H1 (cell line): Measurements from ENCODE around the gene SRP9. TPM values are rescaled to one million over a fixed set of nuclear protein-coding genes. Genes with fewer than 3 reads are reported as not detected.

Source experiments
- CTCF ChIA-PET: fragments of 300-600 bp; sonication (Branson Sonifier 250); formaldehyde crosslinking; loops from one replicate; lab custom pipeline; 2021; ENCODE audit not compliant: partially characterized antibody; lab: Charles Lee
- POLR2A ChIA-PET: fragments of 300-600 bp; sonication (Branson Sonifier 250); formaldehyde crosslinking; loops from one replicate; lab custom pipeline; 2021; ENCODE audit warnings: inconsistent platforms; ENCODE audit not compliant: partially characterized antibody; lab: Charles Lee
- DNase-seq, 2 experiments: peaks; one replicate each; pipeline versions ENCODE4 v3.0.0 to v3.0.0-alpha.2; 2010 to 2022; ENCODE audit warnings: low spot score in 2 of 2, low read depth in 1 of 2, mixed read lengths in 1 of 2
- FAIRE-seq: peaks from 2 replicates; lab custom pipeline; 2011; peaks lifted over from hg19 to GRCh38; lab: Jason Lieb, UNC
- H2AFZ ChIP-seq: 2 replicates; pipeline ENCODE4 v1.8.1; 2012; ENCODE audit warnings: low read length, inconsistent platforms
- H2AK5ac ChIP-seq: 2 replicates; pipeline ENCODE4 v1.6.1; 2013; ENCODE audit warnings: low read depth, low read length
- H2BK120ac ChIP-seq: replicated peaks from 2 replicates; pipeline ENCODE3; 2013; ENCODE audit warnings: low read depth, low read length, inconsistent platforms
- H2BK12ac ChIP-seq: 2 replicates; pipeline ENCODE4 v1.6.1; 2013; ENCODE audit warnings: low read depth, low read length
- H2BK15ac ChIP-seq: 2 replicates; pipeline ENCODE4 v1.6.1; 2013; ENCODE audit warnings: low read length
- H2BK20ac ChIP-seq: 2 replicates; pipeline ENCODE4 v1.6.1; 2013; ENCODE audit warnings: low read length
- H2BK5ac ChIP-seq: 2 replicates; pipeline ENCODE4 v1.6.1; 2013; ENCODE audit warnings: low read depth, low read length
- H3K14ac ChIP-seq: 2 replicates; pipeline ENCODE4 v1.6.1; 2013; ENCODE audit warnings: inconsistent platforms; ENCODE audit not compliant: insufficient read length
- H3K18ac ChIP-seq: 2 replicates; pipeline ENCODE4 v1.6.1; 2013; ENCODE audit warnings: low read length; ENCODE audit errors: extremely low read depth
- H3K23ac ChIP-seq: 2 replicates; pipeline ENCODE4 v1.6.1; 2013; ENCODE audit warnings: inconsistent platforms; ENCODE audit not compliant: insufficient read length
- H3K23me2 ChIP-seq: 2 replicates; pipeline ENCODE4 v1.6.1; 2013; ENCODE audit warnings: low read depth, low read length
- H3K27ac ChIP-seq: 2 replicates; pipeline ENCODE4 v1.6.1; 2011; ENCODE audit warnings: low read depth, low read length, inconsistent platforms
- H3K27me3 ChIP-seq, 4 experiments: replicated peaks in 1 of 4; 1 replicate in 1 of 4; 2 replicates in 3 of 4; pipeline versions ENCODE4 v1.6.1 to v1.8.1; 2011 to 2013; ENCODE audit warnings: low read length in 3 of 4, mild to moderate bottlenecking in 3 of 4, inconsistent platforms in 2 of 4, mixed read lengths in 2 of 4, moderate library complexity in 1 of 4; ENCODE audit not compliant: control insufficient read depth in 3 of 4, insufficient read depth in 3 of 4; ENCODE audit errors: extremely low read depth in 1 of 4
- H3K36me3 ChIP-seq, 4 experiments: 2 replicates each; pipeline versions ENCODE4 v1.6.1 to v1.8.1; 2011 to 2013; ENCODE audit warnings: mild to moderate bottlenecking in 4 of 4, low read length in 3 of 4, moderate library complexity in 2 of 4, control low read depth in 1 of 4, inconsistent platforms in 1 of 4; ENCODE audit not compliant: insufficient read depth in 4 of 4, control insufficient read depth in 2 of 4
- H3K4ac ChIP-seq: replicated peaks from 2 replicates; pipeline ENCODE3; 2013; ENCODE audit warnings: low read length, low read depth, mixed read lengths, inconsistent platforms; ENCODE audit not compliant: insufficient read length
- H3K4me1 ChIP-seq, 4 experiments: replicated peaks in 1 of 4; 1 replicate in 1 of 4; 2 replicates in 3 of 4; pipeline versions ENCODE4 v1.6.1 to v1.8.1; 2011 to 2013; ENCODE audit warnings: low read length in 3 of 4, inconsistent platforms in 2 of 4, mixed read lengths in 1 of 4; ENCODE audit not compliant: insufficient read depth in 4 of 4, control insufficient read depth in 3 of 4
- H3K4me2 ChIP-seq, 2 experiments: 2 replicates each; pipeline versions ENCODE4 v1.6.1 to v1.8.1; 2011 to 2013; ENCODE audit warnings: low read depth in 2 of 2, low read length in 2 of 2, control low read depth in 1 of 2, inconsistent platforms in 1 of 2, mild to moderate bottlenecking in 1 of 2; ENCODE audit not compliant: insufficient read depth in 1 of 2
- H3K4me3 ChIP-seq, 4 experiments: fragments of 200-600, 300-600 bp in 1 of 4; sonication (generic), shearing (Covaris generic), sonication (Bioruptor Twin) in 1 of 4; 2 replicates each; pipeline versions ENCODE4 v1.5.1 to v1.8.1; 2011 to 2016; ENCODE audit warnings: low read length in 4 of 4, low read depth in 3 of 4, control low read depth in 2 of 4, inconsistent platforms in 2 of 4, mild to moderate bottlenecking in 2 of 4, mixed read lengths in 1 of 4, moderate library complexity in 1 of 4; ENCODE audit not compliant: insufficient read depth in 2 of 4; ENCODE audit errors: extremely low read depth in 1 of 4
- H3K56ac ChIP-seq: replicated peaks from 2 replicates; pipeline ENCODE3; 2013; ENCODE audit warnings: low read depth, mild to moderate bottlenecking, mixed read lengths, low read length, inconsistent platforms; ENCODE audit not compliant: insufficient read length
- H3K79me1 ChIP-seq: 2 replicates; pipeline ENCODE4 v1.6.1; 2013; ENCODE audit warnings: low read depth, low read length, control low read depth
- H3K79me2 ChIP-seq, 2 experiments: 2 replicates each; pipeline versions ENCODE4 v1.6.1 to v1.8.1; 2012 to 2013; ENCODE audit warnings: low read length in 2 of 2, mild to moderate bottlenecking in 2 of 2, inconsistent platforms in 1 of 2; ENCODE audit not compliant: insufficient read depth in 2 of 2, control insufficient read depth in 1 of 2
- H3K9ac ChIP-seq, 4 experiments: replicated peaks in 1 of 4; 1 replicate in 1 of 4; 2 replicates in 3 of 4; pipeline versions ENCODE4 v1.6.1 to v1.8.1; 2011 to 2013; ENCODE audit warnings: low read depth in 3 of 4, low read length in 3 of 4, control low read depth in 2 of 4, mild to moderate bottlenecking in 2 of 4, moderate library complexity in 2 of 4, inconsistent platforms in 1 of 4; ENCODE audit errors: extremely low read depth in 1 of 4
- H3K9me3 ChIP-seq, 2 experiments: 2 replicates each; pipeline versions ENCODE4 v1.6.1 to v1.8.1; 2012 to 2013; ENCODE audit warnings: mild to moderate bottlenecking in 2 of 2, moderate library complexity in 2 of 2, control low read depth in 1 of 2, inconsistent platforms in 1 of 2, low read depth in 1 of 2, low read length in 1 of 2, mixed read lengths in 1 of 2; ENCODE audit not compliant: insufficient read depth in 2 of 2
- H4K20me1 ChIP-seq, 2 experiments: replicated peaks in 1 of 2; 2 replicates each; pipeline versions ENCODE3 to v1.8.1; 2011 to 2013; ENCODE audit warnings: inconsistent platforms in 2 of 2, low read length in 2 of 2, mild to moderate bottlenecking in 1 of 2; ENCODE audit not compliant: insufficient read depth in 2 of 2, control insufficient read depth in 1 of 2
- H4K5ac ChIP-seq: 2 replicates; pipeline ENCODE4 v1.6.1; 2013; ENCODE audit warnings: low read length, low read depth, mixed read lengths, inconsistent platforms; ENCODE audit not compliant: insufficient read length
- H4K8ac ChIP-seq: 2 replicates; pipeline ENCODE4 v1.8.0; 2013; ENCODE audit warnings: mild to moderate bottlenecking, moderate library complexity, low read length, inconsistent platforms; ENCODE audit not compliant: insufficient read depth; ENCODE audit errors: extremely low read depth
- H4K91ac ChIP-seq: replicated peaks from 2 replicates; pipeline ENCODE3; 2013; ENCODE audit warnings: low read length, mixed read lengths, inconsistent platforms; ENCODE audit not compliant: insufficient read length
- CEBPB ChIP-seq: IDR thresholded peaks from 2 replicates; pipeline ENCODE4 v1.6.1; 2012; ENCODE audit warnings: low read depth, low read length
- CHD2 ChIP-seq: IDR thresholded peaks from 2 replicates; pipeline ENCODE4 v1.6.1; 2012; ENCODE audit warnings: low read length, improper control_type of control experiment
- EP300 ChIP-seq, 2 experiments: IDR thresholded peaks; 1 replicate in 1 of 2; 2 replicates in 1 of 2; pipeline ENCODE4 v1.6.1; 2011 to 2012; ENCODE audit warnings: low read depth in 2 of 2, low read length in 2 of 2, mild to moderate bottlenecking in 2 of 2, borderline replicate concordance in 1 of 2, inconsistent platforms in 1 of 2, moderate library complexity in 1 of 2
- EZH2 ChIP-seq: fragments of 200-600 bp; sonication (generic); IDR thresholded peaks from 2 replicates; pipeline ENCODE4 v1.7.1; 2012; ENCODE audit warnings: low read depth, mild to moderate bottlenecking, moderate library complexity, low read length, inconsistent platforms; ENCODE audit not compliant: severe bottlenecking
- HDAC2 ChIP-seq, 2 experiments: fragments of 300-600 bp in 1 of 2; sonication (generic) in 1 of 2; IDR thresholded peaks; 2 replicates each; pipeline ENCODE4 v1.6.1; 2011 to 2012; ENCODE audit warnings: low read depth in 2 of 2, low read length in 2 of 2, mild to moderate bottlenecking in 2 of 2, moderate library complexity in 2 of 2, borderline replicate concordance in 1 of 2, inconsistent platforms in 1 of 2
- JUN ChIP-seq: IDR thresholded peaks from 2 replicates; pipeline ENCODE4 v1.6.1; 2011; ENCODE audit warnings: low read depth, mild to moderate bottlenecking, improper control_type of control experiment, low read length
- SIX5 ChIP-seq: IDR thresholded peaks from 2 replicates; pipeline ENCODE4 v1.6.1; 2011; ENCODE audit warnings: mild to moderate bottlenecking, low read depth, low read length
- SP1 ChIP-seq: IDR thresholded peaks from 2 replicates; pipeline ENCODE4 v1.6.1; 2011; ENCODE audit warnings: low read depth, low read length
- TCF12 ChIP-seq: IDR thresholded peaks from 2 replicates; pipeline ENCODE4 v1.6.1; 2011; ENCODE audit warnings: low read depth, mild to moderate bottlenecking, low read length
- ZNF274 ChIP-seq: IDR thresholded peaks from 2 replicates; pipeline ENCODE4 v1.7.0; 2012; ENCODE audit warnings: low read length, borderline replicate concordance; ENCODE audit errors: extremely low read depth
- WGBS, 2 experiments: shearing (Covaris generic) in 1 of 2; methylation state at CpG; one replicate each; pipeline versions ENCODE4 v1.1.6 to v1.1.7; 2013 to 2015; ENCODE audit warnings: low lambda C conversion rate in 2 of 2, mixed read lengths in 2 of 2, inconsistent platforms in 1 of 2, low coverage in 1 of 2, missing lambda C conversion rate in 1 of 2; ENCODE audit not compliant: insufficient replicate concordance in 2 of 2, insufficient coverage in 1 of 2, insufficient read length in 1 of 2; ENCODE audit errors: extremely low coverage in 1 of 2, missing lambda C conversion rate in 1 of 2; 5-methylcytosine and 5-hydroxymethylcytosine counted together
- polyA plus RNA-seq, 7 experiments: library from polyadenylated mRNA; depleted of rRNA in 3 of 7; stranded (reverse) in 5 of 7; unstranded in 2 of 7; fragments of >200 nt in 5 of 7; fragments of 200-250 nt in 2 of 7; gene quantifications; 1 replicate in 5 of 7; 2 replicates in 1 of 7; 4 replicates in 1 of 7; pipeline versions ENCODE4 v1.2.1 to v1.2.3, GENCODE V29; 2011 to 2013; ENCODE audit warnings: missing spikeins in 2 of 7, mixed read lengths in 2 of 7
- total RNA-seq: library from RNA; stranded (reverse); fragmentation: NEBNext Ultra II Directional; extraction: Animal tissue kit (Norgen Biotek cat#: 25700); gene quantifications from 2 replicates; pipeline ENCODE4 v1.2.1, GENCODE V29; 2021
- TF ChIP-seq, protein P1 (sequence below), 3 experiments: IDR thresholded peaks; 1 replicate in 2 of 3; 2 replicates in 1 of 3; pipeline versions ENCODE4 v1.5.1 to v1.6.1; 2011; ENCODE audit warnings: low read length in 3 of 3, mild to moderate bottlenecking in 3 of 3, inconsistent platforms in 2 of 3, low read depth in 1 of 3, moderate library complexity in 1 of 3; ENCODE audit not compliant: insufficient read depth in 1 of 3; ENCODE audit errors: control extremely low read depth in 1 of 3

The SRP9 gene
- total and polyA plus RNA-seq, 2 of the 8 experiments (the other 6 are each of a cell fraction or from before 2014, with no cell fraction given) = 446 to 572 TPM

DNA sequence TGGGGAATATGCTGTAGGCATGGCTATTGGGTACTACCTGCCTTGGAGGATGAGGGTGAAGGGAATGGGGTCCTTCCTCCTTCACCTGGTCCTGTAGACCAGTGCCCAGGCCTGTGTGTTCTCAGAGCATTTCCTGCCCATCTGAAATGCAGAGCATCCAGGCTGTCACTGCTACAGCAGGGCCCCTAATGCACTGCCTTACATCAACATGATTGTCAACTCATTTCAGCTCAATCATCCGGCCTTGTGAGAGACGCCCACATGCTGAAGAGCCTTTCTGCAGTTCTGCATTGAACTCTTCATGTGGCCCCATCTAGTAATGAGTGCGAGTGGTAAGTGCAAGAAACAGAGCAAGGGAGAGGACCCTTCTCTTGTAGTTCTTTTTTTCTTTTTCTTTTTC lies 39.8 kb upstream of the SRP9 start:
- Histone ChIP-seq H4K20me1 (no peaks in the 10 kb centered on the region), H3K27me3 (peaks cover 0 to 12% (median 2%) of the 10 kb centered on the region in 4 experiments; a peak in 5 of 7 replicates), H3K36me3 (no peaks in the 10 kb centered on the region), H2BK120ac (no peak overlapping the region), H2AFZ (no peak overlapping the region), H3K9me3 (no peaks in the 10 kb centered on the region), H3K27ac (no peak overlapping the region), H2BK15ac (no peak overlapping the region), H3K23me2 (no peaks in the 10 kb centered on the region), H3K23ac (no peak overlapping the region), H3K4me1 (peaks cover 0 to 2% (median 0%) of the 10 kb centered on the region in 4 experiments; a peak in 1 of 7 replicates), H2BK5ac (no peak overlapping the region), H3K79me1 (no peaks in the 10 kb centered on the region), H3K4me3 (no peak overlapping the region), H4K5ac (no peak overlapping the region), H3K14ac (no peak overlapping the region), H3K4ac (no peak overlapping the region), H3K56ac (no peak overlapping the region), H3K79me2 (no peaks in the 10 kb centered on the region), H2BK12ac (no peak overlapping the region), H3K9ac (no peak overlapping the region), H4K91ac (no peak overlapping the region), H3K4me2 (no peak overlapping the region), H3K18ac (no peak overlapping the region), H4K8ac (no peak overlapping the region), H2BK20ac (no peak overlapping the region), H2AK5ac (no peak overlapping the region)
- ChIA-PET POLR2A (interaction anchor here (0.5 kb wide), 1 partner anchor 54 kb away, joined by 3 read pairs; no protein-coding TSS in a partner anchor), CTCF (interaction anchor here (0.7 to 1.2 kb wide), 2 partner anchors 9 to 74 kb away, joined by 3 to 4 read pairs; no protein-coding TSS in a partner anchor)
- 79% methylated on average over 3 of the region's 3 CpGs; no CpG with 5 or more reads in 1 of the 2 experiments for WGBS, 2 experiments
- no peak for DNase-seq
- no peak for FAIRE-seq
- no peak for TF ChIP-seq CEBPB
- no peak for TF ChIP-seq HDAC2 (IDR thresholded peaks at IDR 0.05; ENCODE audit: borderline replicate concordance in 1 of 2, low read depth in 2 of 2, low read length in 2 of 2)
- TF ChIP-seq EP300 (IDR thresholded peaks at IDR 0.05; ENCODE audit: borderline replicate concordance in 1 of 2, low read depth in 2 of 2, low read length in 2 of 2) = no peak
- no peak for TF ChIP-seq SIX5
- TF ChIP-seq SP1 = no peak
- no peak for TF ChIP-seq JUN
- TF ChIP-seq EZH2 = no peak
- TF ChIP-seq, protein P1, sequence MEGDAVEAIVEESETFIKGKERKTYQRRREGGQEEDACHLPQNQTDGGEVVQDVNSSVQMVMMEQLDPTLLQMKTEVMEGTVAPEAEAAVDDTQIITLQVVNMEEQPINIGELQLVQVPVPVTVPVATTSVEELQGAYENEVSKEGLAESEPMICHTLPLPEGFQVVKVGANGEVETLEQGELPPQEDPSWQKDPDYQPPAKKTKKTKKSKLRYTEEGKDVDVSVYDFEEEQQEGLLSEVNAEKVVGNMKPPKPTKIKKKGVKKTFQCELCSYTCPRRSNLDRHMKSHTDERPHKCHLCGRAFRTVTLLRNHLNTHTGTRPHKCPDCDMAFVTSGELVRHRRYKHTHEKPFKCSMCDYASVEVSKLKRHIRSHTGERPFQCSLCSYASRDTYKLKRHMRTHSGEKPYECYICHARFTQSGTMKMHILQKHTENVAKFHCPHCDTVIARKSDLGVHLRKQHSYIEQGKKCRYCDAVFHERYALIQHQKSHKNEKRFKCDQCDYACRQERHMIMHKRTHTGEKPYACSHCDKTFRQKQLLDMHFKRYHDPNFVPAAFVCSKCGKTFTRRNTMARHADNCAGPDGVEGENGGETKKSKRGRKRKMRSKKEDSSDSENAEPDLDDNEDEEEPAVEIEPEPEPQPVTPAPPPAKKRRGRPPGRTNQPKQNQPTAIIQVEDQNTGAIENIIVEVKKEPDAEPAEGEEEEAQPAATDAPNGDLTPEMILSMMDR (IDR thresholded peaks at IDR 0.05; ENCODE audit: control extremely low read depth in 1 of 3, insufficient read depth in 1 of 3, low read depth in 1 of 3, low read length in 3 of 3) = no peak
- TF ChIP-seq CHD2 = no peak
- no peak for TF ChIP-seq ZNF274
- TF ChIP-seq TCF12 = no peak
